Stimulated activated naive CD8-positive, alpha-beta T cell treated with anti-CD3 and anti-CD28 coated beads, Interleukin-15, amount 100 ng/mL, for 72 hours (primary cell): ENCODE results near the gene CLIC4.
"Not testable (repeated sequence)": the region's sequence is repeated elsewhere in the genome, so short reads cannot be mapped to it uniquely, and the experiment has no call there.

Experiments used
- ATAC-seq: fragments of 150-1000 bp; cut with Tn5 transposase; 2 replicates; pipeline ENCODE4 v1.10.0; 2021; ENCODE audit warnings: mild to moderate bottlenecking, moderate library complexity
- DNase-seq, 2 donors: peaks; one replicate each; pipeline ENCODE4 v3.0.0; 2021 to 2022
- H3K27ac Mint-ChIP-seq, 2 donors: one replicate each; pipeline ENCODE4 v1.8.0; 2022; ENCODE audit warnings: mild to moderate bottlenecking in 2 of 2, mixed read lengths in 2 of 2, moderate library complexity in 2 of 2
- H3K27me3 Mint-ChIP-seq: one replicate; pipeline ENCODE4 v1.8.0; 2022; ENCODE audit warnings: mixed read lengths
- H3K4me1 Mint-ChIP-seq: one replicate; pipeline ENCODE4 v1.8.0; 2022; ENCODE audit warnings: mild to moderate bottlenecking, mixed read lengths
- H3K4me3 Mint-ChIP-seq, 2 donors: one replicate each; pipeline ENCODE4 v1.8.0; 2022; ENCODE audit warnings: mild to moderate bottlenecking in 2 of 2, mixed read lengths in 2 of 2, moderate library complexity in 1 of 2
- H3K9me3 Mint-ChIP-seq, 2 donors: one replicate each; pipeline ENCODE4 v1.8.0; 2022; ENCODE audit warnings: mixed read lengths in 2 of 2

Gene CLIC4

DNA sequence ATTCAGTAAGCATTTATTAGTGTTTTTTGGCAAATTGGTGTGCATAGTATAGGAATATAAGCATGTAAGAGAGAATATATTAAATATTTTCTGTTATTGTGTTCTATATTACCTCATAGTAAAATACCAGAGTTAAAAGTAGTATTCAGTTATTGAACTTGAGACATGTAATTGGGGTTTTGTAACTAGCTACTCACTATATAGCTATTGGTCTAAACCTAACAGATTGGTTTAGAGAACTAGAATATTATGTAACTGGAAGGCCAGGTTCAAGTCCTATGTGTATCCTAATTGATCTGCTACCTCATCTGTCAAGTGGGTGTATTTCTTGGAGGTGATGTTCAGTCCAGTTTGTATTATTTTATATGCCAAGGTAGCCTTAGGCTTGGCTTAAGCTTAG is 26.3 kb downstream of the CLIC4 start:
- Mint-ChIP-seq H3K9me3 (no peaks in the 10 kb centered on the region), H3K4me1 (peaks cover 18% of the 10 kb centered on the region), H3K4me3 (no peak overlapping the region), H3K27me3 (no peaks in the 10 kb centered on the region), H3K27ac (no peak overlapping the region)
- DNase-seq (no peak), ATAC-seq (no peak)

- Mint-ChIP-seq H3K27ac (no peak overlapping the region), H3K27me3 (no peaks in the 10 kb centered on the region)
- no peak for ATAC-seq
These were observed 28.4 kb downstream of the CLIC4 start for GRCh38 chr1:24773618-24774017.

DNA sequence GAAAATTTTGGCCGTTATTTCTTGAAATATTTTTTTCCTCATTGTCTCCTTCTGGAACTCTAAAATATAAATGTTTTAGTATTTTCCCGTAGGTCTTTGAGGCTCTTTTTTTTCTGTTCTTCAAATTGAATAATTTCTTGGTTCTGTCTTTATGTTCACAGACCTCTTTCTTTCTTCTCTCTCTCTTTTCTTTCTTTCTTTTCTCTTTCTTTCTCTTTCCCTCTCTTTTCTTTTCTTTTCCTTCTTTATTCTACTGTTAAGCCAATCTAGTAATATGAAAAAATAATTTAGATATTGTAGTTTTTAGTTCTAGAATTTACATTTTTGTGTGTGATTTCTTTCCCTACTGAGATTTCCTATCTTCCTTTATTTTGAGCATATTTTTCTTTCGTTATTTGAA is 30.1 kb downstream of the CLIC4 start:
- H3K4me3 Mint-ChIP-seq = no peak overlapping the region
- no peak for DNase-seq
- H3K9me3 Mint-ChIP-seq = no peaks in the 10 kb centered on the region
- H3K27ac Mint-ChIP-seq = no peak overlapping the region
- no peaks in the 10 kb centered on the region for H3K27me3 Mint-ChIP-seq
- ATAC-seq = no peak
- peaks cover 5% of the 10 kb centered on the region for H3K4me1 Mint-ChIP-seq

More at GRCh38 chr1:24773618-24774017, 28.4 kb downstream of the CLIC4 start:
- DNase-seq = no peak
- H3K4me1 Mint-ChIP-seq = peaks cover 18% of the 10 kb centered on the region
- H3K4me3 Mint-ChIP-seq = no peak overlapping the region
- no peaks in the 10 kb centered on the region for H3K9me3 Mint-ChIP-seq

GRCh38 chr1:24775916-24776315 is 30.7 kb downstream of the CLIC4 start:
- Mint-ChIP-seq H3K27ac (no peak overlapping the region), H3K27me3 (no peaks in the 10 kb centered on the region), H3K4me3 (no peak overlapping the region), H3K9me3 (no peaks in the 10 kb centered on the region), H3K4me1 (no peaks in the 10 kb centered on the region)
- ATAC-seq (no peak), DNase-seq (no peak)

- Mint-ChIP-seq H3K4me1 (no peaks in the 10 kb centered on the region), H3K9me3 (no peaks in the 10 kb centered on the region)
These were observed 31.6 kb downstream of the CLIC4 start for GRCh38 chr1:24776821-24777220.

GRCh38 chr1:24778141-24778540 is 32.9 kb downstream of the CLIC4 start:
- Mint-ChIP-seq H3K4me1 (no peaks in the 10 kb centered on the region), H3K27ac (no peak overlapping the region), H3K27me3 (no peaks in the 10 kb centered on the region), H3K4me3 (no peak overlapping the region), H3K9me3 (no peaks in the 10 kb centered on the region)
- no peak for ATAC-seq
- no peak for DNase-seq

More at GRCh38 chr1:24776821-24777220, 31.6 kb downstream of the CLIC4 start:
- DNase-seq (no peak), ATAC-seq (no peak)
- H3K4me3 Mint-ChIP-seq = no peak overlapping the region
- H3K27ac Mint-ChIP-seq = no peak overlapping the region
- H3K27me3 Mint-ChIP-seq = no peaks in the 10 kb centered on the region

DNA sequence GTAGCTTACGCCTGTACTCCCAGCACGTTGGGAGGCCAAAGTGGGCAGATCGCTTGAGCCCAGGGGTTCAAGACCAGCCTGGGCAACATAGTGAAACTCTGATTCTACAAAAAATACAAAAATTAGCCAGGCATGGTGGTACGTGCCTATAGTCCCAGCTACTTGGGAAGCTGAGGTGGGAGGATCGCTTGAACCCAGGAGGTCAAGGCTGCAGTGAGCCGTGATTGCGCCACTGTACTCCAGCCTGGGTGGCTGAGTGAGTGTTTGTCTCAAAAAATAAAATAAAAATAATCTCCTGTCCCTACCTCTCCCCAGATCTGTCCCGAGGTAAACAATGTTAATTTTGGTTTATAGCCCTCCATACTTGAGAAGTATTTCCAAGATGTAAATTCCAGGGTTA is 34.0 kb downstream of the CLIC4 start:
- H3K4me3 Mint-ChIP-seq, DNase-seq, H3K4me1 Mint-ChIP-seq, H3K27me3 Mint-ChIP-seq, H3K27ac Mint-ChIP-seq, ATAC-seq, H3K9me3 Mint-ChIP-seq: not testable (repeated sequence)

- Mint-ChIP-seq H3K4me1 (no peaks in the 10 kb centered on the region), H3K4me3 (no peak overlapping the region), H3K9me3 (no peaks in the 10 kb centered on the region), H3K27ac (no peak overlapping the region), H3K27me3 (no peaks in the 10 kb centered on the region)
- ATAC-seq (no peak), DNase-seq (no peak)
These were observed 34.6 kb downstream of the CLIC4 start for GRCh38 chr1:24779689-24780464.

- H3K9me3 Mint-ChIP-seq, H3K4me1 Mint-ChIP-seq, H3K4me3 Mint-ChIP-seq, H3K27me3 Mint-ChIP-seq, H3K27ac Mint-ChIP-seq, DNase-seq, ATAC-seq: not testable (repeated sequence)
These were observed 35.4 kb downstream of the CLIC4 start for GRCh38 chr1:24780626-24781025.

DNA sequence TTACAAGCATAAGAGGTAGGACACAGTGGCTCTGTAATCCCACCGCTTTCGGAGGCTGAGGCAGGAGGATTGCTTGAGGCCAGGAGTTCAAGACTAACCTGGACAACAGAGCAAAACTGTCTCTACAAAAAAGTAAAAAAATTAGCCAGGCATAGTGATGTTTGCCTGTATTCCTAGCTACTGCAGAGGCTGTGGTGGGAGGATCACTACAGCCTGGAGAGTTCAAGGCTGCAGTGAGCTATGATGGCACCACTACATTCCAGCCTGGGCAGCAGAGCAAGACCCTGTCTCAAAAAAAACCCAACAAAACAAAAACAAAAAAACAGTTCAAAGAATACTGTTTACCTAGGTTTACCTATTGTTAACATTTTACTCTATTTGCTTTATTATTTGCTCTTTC is 37.4 kb downstream of the CLIC4 start:
- H3K27me3 Mint-ChIP-seq = no peaks in the 10 kb centered on the region
- DNase-seq (no peak), ATAC-seq (no peak)
- H3K9me3 Mint-ChIP-seq = no peaks in the 10 kb centered on the region
- no peak overlapping the region for H3K27ac Mint-ChIP-seq
- no peaks in the 10 kb centered on the region for H3K4me1 Mint-ChIP-seq
- no peak overlapping the region for H3K4me3 Mint-ChIP-seq

DNA sequence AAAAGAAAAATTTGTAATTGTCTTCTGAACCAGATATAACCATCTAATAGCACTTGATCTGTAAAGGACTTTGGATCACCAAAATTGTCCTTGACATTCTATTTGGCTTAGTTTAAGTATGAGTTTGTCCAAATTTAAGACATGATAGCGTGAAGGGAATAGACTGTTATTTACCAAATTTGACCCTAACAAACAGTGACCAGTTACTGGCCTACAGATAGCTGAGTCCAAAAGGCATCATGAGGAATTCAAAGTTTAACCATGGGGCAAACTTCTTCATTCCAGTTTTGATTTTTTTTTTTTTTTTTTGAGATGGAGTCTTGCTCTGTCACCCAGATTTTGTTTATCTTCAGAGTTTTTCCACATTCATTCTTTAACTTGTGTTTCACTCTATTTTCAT is 38.5 kb downstream of the CLIC4 start:
- no peak overlapping the region for H3K4me3 Mint-ChIP-seq
- DNase-seq (no peak), ATAC-seq (no peak)
- H3K4me1 Mint-ChIP-seq = no peaks in the 10 kb centered on the region
- no peaks in the 10 kb centered on the region for H3K27me3 Mint-ChIP-seq
- no peaks in the 10 kb centered on the region for H3K9me3 Mint-ChIP-seq
- no peak overlapping the region for H3K27ac Mint-ChIP-seq

DNA sequence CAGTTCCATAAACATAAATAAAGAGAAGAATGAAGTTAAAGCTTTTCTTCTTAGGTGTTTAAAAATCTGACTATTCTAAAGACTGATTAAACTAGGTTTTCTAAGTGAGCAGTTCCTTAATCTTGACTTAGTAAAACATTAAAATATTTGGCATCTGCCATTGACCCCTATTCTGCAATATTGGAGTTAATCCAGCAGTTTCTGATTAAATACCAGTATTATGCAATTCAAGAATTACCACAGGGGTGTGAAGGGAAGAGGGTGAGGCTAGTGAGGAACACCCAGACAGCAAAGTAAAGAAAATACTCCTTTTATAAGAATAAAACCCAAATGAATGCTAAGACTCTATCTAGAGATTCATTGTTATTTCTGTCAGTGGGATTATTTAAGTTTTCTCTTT is 40.9 kb downstream of the CLIC4 start:
- H3K4me1 Mint-ChIP-seq = no peaks in the 10 kb centered on the region
- H3K4me3 Mint-ChIP-seq = no peak overlapping the region
- no peak overlapping the region for H3K27ac Mint-ChIP-seq
- no peaks in the 10 kb centered on the region for H3K9me3 Mint-ChIP-seq
- DNase-seq = no peak
- no peak for ATAC-seq
- no peaks in the 10 kb centered on the region for H3K27me3 Mint-ChIP-seq

DNA sequence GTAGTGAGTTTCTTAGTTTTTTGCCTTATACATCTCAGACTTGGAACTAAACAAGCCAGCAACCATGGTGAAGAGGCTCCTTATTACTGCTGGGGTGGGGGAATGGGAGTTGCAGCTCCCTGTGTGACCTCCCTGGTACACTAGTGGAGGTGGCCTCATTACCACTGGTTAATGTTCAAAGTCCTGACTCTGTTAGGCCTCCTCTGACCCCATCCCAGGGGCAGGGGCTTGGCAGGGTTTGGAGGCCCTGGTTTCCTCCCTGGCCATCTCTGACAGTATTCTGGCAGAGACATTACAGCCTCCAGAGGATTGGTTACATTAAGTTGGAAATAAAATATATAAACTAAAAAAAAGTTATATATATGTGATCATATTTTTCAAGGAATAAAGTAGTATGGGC is 45.2 kb downstream of the CLIC4 start:
- Mint-ChIP-seq H3K27ac (no peak overlapping the region), H3K4me1 (no peaks in the 10 kb centered on the region), H3K9me3 (no peaks in the 10 kb centered on the region), H3K4me3 (no peak overlapping the region), H3K27me3 (no peaks in the 10 kb centered on the region)
- no peak for ATAC-seq
- no peak for DNase-seq

DNA sequence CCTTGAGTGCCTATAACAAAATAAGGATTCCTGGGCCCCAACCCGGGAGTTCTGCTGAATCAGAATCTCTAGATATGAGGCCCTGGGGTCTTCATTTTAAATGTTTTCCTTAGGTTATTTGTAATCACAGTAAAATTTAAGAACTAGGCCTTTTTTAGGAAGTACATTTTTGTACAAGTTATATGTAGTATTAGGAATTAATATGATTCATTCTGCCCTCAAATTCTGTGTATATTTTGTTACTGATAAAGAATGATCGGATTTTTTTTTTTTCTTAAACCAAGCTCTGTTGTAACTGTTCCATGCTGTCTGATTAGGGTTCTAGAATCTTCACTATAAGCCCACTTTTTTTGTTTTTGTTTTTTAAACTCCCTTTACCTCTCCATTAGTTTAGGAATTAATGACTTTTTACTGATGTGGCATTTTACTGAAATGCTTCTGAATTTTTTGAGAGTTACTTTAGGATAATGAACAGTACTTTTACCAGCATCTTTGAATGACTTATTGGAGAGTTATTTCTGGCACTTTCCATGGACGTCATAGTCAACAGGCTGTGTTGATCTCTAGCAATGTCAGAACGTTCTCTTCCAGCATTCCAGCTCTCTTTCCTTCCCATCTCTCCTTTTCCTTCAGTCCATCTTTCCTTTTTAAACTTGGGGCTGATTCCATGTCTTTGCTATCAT is 48.3 kb downstream of the CLIC4 start:
- DNase-seq = no peak
- Mint-ChIP-seq H3K27ac (no peak overlapping the region), H3K4me1 (no peaks in the 10 kb centered on the region), H3K27me3 (no peaks in the 10 kb centered on the region), H3K4me3 (no peak overlapping the region), H3K9me3 (peaks cover 0 to 4% of the 10 kb centered on the region in 2 donors)
- ATAC-seq = no peak

GRCh38 chr1:24794130-24794502 is 48.9 kb downstream of the CLIC4 start:
- H3K27ac Mint-ChIP-seq, H3K4me3 Mint-ChIP-seq, ATAC-seq, H3K27me3 Mint-ChIP-seq, H3K4me1 Mint-ChIP-seq, H3K9me3 Mint-ChIP-seq, DNase-seq: not testable (repeated sequence)

DNA sequence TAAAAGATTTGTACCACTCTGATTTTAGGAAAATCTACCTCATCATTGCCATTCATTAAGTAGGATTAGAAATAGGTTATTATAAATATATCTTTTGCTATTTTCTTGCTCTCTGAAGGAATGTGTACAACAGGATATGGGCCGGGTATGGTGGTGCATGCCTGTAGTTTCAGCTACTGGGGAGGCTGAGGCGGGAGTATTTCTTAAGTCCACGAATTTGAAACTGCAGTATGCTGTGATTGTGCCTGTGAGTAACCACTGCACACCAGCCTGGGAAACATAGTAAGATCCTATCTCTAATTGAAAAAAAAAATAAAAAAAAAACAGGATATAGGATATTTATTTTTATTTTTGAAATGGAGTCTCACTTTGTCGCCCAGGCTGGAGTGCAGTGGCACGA is 50.0 kb downstream of the CLIC4 start:
- no peak overlapping the region for H3K27ac Mint-ChIP-seq
- H3K4me3 Mint-ChIP-seq = no peak overlapping the region
- ATAC-seq (no peak), DNase-seq (no peak)
- H3K27me3 Mint-ChIP-seq = no peaks in the 10 kb centered on the region
- H3K9me3 Mint-ChIP-seq = peaks cover 0 to 7% of the 10 kb centered on the region in 2 donors
- no peaks in the 10 kb centered on the region for H3K4me1 Mint-ChIP-seq

DNA sequence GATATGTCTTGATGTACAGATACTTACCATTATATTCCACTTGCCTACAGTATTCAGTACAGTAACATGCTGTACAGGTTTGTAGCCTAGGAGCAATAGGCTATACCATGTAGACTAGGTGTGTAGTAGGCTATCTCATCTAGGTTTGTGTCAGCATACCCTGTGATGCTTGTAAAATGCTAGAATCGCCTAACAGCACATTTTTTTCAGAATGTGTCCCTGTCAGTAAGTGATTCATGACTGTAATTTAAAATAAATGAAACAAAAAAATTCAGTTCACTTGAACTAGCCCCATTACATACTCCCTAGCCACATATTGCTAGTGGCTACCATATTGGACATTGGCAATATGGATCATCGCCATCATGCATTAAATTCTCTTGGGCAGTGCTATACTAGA is 51.3 kb downstream of the CLIC4 start:
- Mint-ChIP-seq H3K4me3 (no peak overlapping the region), H3K27ac (no peak overlapping the region), H3K27me3 (no peaks in the 10 kb centered on the region), H3K4me1 (no peaks in the 10 kb centered on the region), H3K9me3 (peaks cover 0 to 7% of the 10 kb centered on the region in 2 donors)
- ATAC-seq (no peak), DNase-seq (no peak)
